HG02798 (cell line): ENCODE results near the gene ELOA.
A peak's percentile ranks its signal among the peaks of the same experiment; 100 is the strongest.
"Not testable (repeated sequence)": the region's sequence is repeated elsewhere in the genome, so short reads cannot be mapped to it uniquely, and the experiment has no call there.

Experiments
- ATAC-seq: cut with Tn5 transposase; IDR thresholded peaks from one replicate; pipeline ENCODE4 v1.9.1; 2021; ENCODE audit warnings: mild to moderate bottlenecking; ENCODE audit not compliant: unreplicated experiment, poor library complexity

Gene ELOA

GRCh38 chr1:23732363-23733224 lies 10.7 kb upstream of the ELOA start:
- ATAC-seq = no peak

GRCh38 chr1:23733281-23733680 lies 10.0 kb upstream of the ELOA start:
- ATAC-seq = not testable (repeated sequence)

GRCh38 chr1:23736437-23737134 lies 6.7 kb upstream of the ELOA start:
- no peak for ATAC-seq

GRCh38 chr1:23741609-23742008 lies 1.7 kb upstream of the ELOA start:
- ATAC-seq = no peak

GRCh38 chr1:23742670-23743286 lies 493 bp upstream of the ELOA start:
- no peak for ATAC-seq

- ATAC-seq = no peak
These were observed 2.2 kb downstream of the ELOA start for GRCh38 chr1:23745515-23745914.

- ATAC-seq = no peak
These were observed 4.7 kb downstream of the ELOA start for GRCh38 chr1:23748016-23748415.

GRCh38 chr1:23751050-23751814 lies 8.0 kb downstream of the ELOA start:
- no peak for ATAC-seq

- ATAC-seq = no peak
These were observed 8.5 kb downstream of the ELOA start for GRCh38 chr1:23751815-23752200.

GRCh38 chr1:23752909-23753308 lies 9.6 kb downstream of the ELOA start:
- no peak for ATAC-seq

- no peak for ATAC-seq
These were observed 13.4 kb downstream of the ELOA start for GRCh38 chr1:23756676-23757075.

GRCh38 chr1:23757812-23758211 lies 14.5 kb downstream of the ELOA start:
- ATAC-seq = no peak

GRCh38 chr1:23759277-23759676 lies 16.0 kb downstream of the ELOA start:
- no peak for ATAC-seq

GRCh38 chr1:23763041-23763577 lies 19.8 kb downstream of the ELOA start:
- ATAC-seq = no peak

GRCh38 chr1:23768733-23769132 lies 25.5 kb downstream of the ELOA start:
- ATAC-seq = no peak

GRCh38 chr1:23772049-23772853 lies 29.0 kb downstream of the ELOA start:
- ATAC-seq = peak; percentile 56

- ATAC-seq = no peak
These were observed 29.6 kb downstream of the ELOA start for GRCh38 chr1:23772854-23773242.

GRCh38 chr1:23774174-23774880 lies 31.1 kb downstream of the ELOA start:
- ATAC-seq = no peak

- no peak for ATAC-seq
These were observed 32.9 kb downstream of the ELOA start for GRCh38 chr1:23776217-23776616.
